IMR-90 (cell line): ENCODE results near the gene RCAN2. TPM values are rescaled to one million over a fixed set of nuclear protein-coding genes. Genes with fewer than 3 reads are reported as not detected.
A peak's percentile ranks its signal among the peaks of the same experiment; 100 is the strongest.

ENCODE experiments used
- ATAC-seq: fragments of 200-7000 bp; cut with Tn5 transposase; 2 replicates; pipeline ENCODE4 v1.9.1; 2020; ENCODE audit warnings: low read depth, mild to moderate bottlenecking, moderate library complexity
- BruUV-seq: library from RNA; stranded (reverse); fragments of 400-500 nt; replicated peaks from 2 replicates; lab custom pipeline; 2021; lab: Mats Ljungman, UMichigan
- CTCF ChIA-PET: fragments of 300-600 bp; formaldehyde crosslinking; extraction: SDS; loops from one replicate; lab custom pipeline; 2021; ENCODE audit warnings: antibody characterized with exemption; lab: Yijun Ruan, JAX
- POLR2A ChIA-PET: fragments of 300-600 bp; sonication (Branson Sonifier 250); formaldehyde crosslinking; loops from one replicate; lab custom pipeline; 2022; ENCODE audit warnings: antibody characterized with exemption; ENCODE audit not compliant: unreplicated experiment; lab: Charles Lee
- DNase-seq: peaks from one replicate; pipeline ENCODE4 v3.0.0; 2013
- H2AFZ ChIP-seq: replicated peaks from 2 replicates; pipeline ENCODE3; 2013; ENCODE audit warnings: low read length, mild to moderate bottlenecking; ENCODE audit not compliant: poor library complexity
- H2AK5ac ChIP-seq: 2 replicates; pipeline ENCODE4 v1.6.1; 2013; ENCODE audit warnings: low read depth, low read length, inconsistent platforms
- H2AK9ac ChIP-seq: replicated peaks from 2 replicates; pipeline ENCODE3; 2013; ENCODE audit warnings: mild to moderate bottlenecking, low read depth, low read length, moderate library complexity; ENCODE audit not compliant: poor library complexity
- H2BK120ac ChIP-seq: 2 replicates; pipeline ENCODE4 v1.6.1; 2013; ENCODE audit warnings: low read depth, low read length, inconsistent platforms
- H2BK15ac ChIP-seq: 3 replicates; pipeline ENCODE4 v1.6.1; 2013; ENCODE audit warnings: low read depth, low read length, inconsistent platforms
- H2BK20ac ChIP-seq: 2 replicates; pipeline ENCODE4 v1.6.1; 2013; ENCODE audit warnings: low read depth, mild to moderate bottlenecking, inconsistent platforms, low read length, moderate library complexity
- H2BK5ac ChIP-seq: 2 replicates; pipeline ENCODE4 v1.6.1; 2013; ENCODE audit warnings: mild to moderate bottlenecking, low read depth, low read length, inconsistent platforms; ENCODE audit not compliant: poor library complexity, severe bottlenecking
- H3K14ac ChIP-seq: replicated peaks from 2 replicates; pipeline ENCODE4 v1.6.1; 2013; ENCODE audit warnings: low read depth, low read length, inconsistent platforms
- H3K18ac ChIP-seq: 2 replicates; pipeline ENCODE4 v1.6.1; 2013; ENCODE audit warnings: low read depth, low read length, control low read depth
- H3K23ac ChIP-seq: 2 replicates; pipeline ENCODE4 v1.6.1; 2013; ENCODE audit warnings: low read depth, low read length, inconsistent platforms
- H3K27ac ChIP-seq: 2 replicates; pipeline ENCODE4 v1.5.1; 2013; ENCODE audit warnings: mild to moderate bottlenecking, control low read depth, low read length; ENCODE audit not compliant: insufficient read depth
- H3K27me3 ChIP-seq: 2 replicates; pipeline ENCODE4 v1.6.1; 2013; ENCODE audit warnings: low read length; ENCODE audit not compliant: control insufficient read depth, insufficient read depth
- H3K36me3 ChIP-seq: 2 replicates; pipeline ENCODE4 v1.6.1; 2013; ENCODE audit warnings: low read length, mixed read lengths; ENCODE audit not compliant: control insufficient read depth, insufficient read depth
- H3K4ac ChIP-seq: 2 replicates; pipeline ENCODE4 v1.6.1; 2013; ENCODE audit warnings: low read depth, low read length, inconsistent platforms
- H3K4me1 ChIP-seq: 2 replicates; pipeline ENCODE4 v1.6.1; 2013; ENCODE audit warnings: low read length, mixed read lengths; ENCODE audit not compliant: control insufficient read depth, insufficient read depth
- H3K4me2 ChIP-seq: 2 replicates; pipeline ENCODE4 v1.6.1; 2013; ENCODE audit warnings: low read depth, mild to moderate bottlenecking, control low read depth, low read length, moderate library complexity
- H3K4me3 ChIP-seq: 2 replicates; pipeline ENCODE4 v1.5.1; 2013; ENCODE audit warnings: low read depth, mild to moderate bottlenecking, control low read depth, low read length, moderate library complexity; ENCODE audit not compliant: insufficient read depth
- H3K56ac ChIP-seq: 2 replicates; pipeline ENCODE4 v1.6.1; 2013; ENCODE audit warnings: low read length, inconsistent platforms; ENCODE audit not compliant: insufficient read depth; ENCODE audit errors: extremely low read depth
- H3K79me1 ChIP-seq, 2 experiments: 2 replicates each; pipeline ENCODE4 v1.6.1; 2013; ENCODE audit warnings: low read length in 2 of 2, inconsistent platforms in 1 of 2, low read depth in 1 of 2
- H3K9ac ChIP-seq: 2 replicates; pipeline ENCODE4 v1.6.1; 2013; ENCODE audit warnings: low read depth, low read length, control low read depth
- H3K9me1 ChIP-seq: 2 replicates; pipeline ENCODE4 v1.6.1; 2013; ENCODE audit warnings: low read length, inconsistent platforms; ENCODE audit not compliant: insufficient read depth
- H3K9me3 ChIP-seq: 2 replicates; pipeline ENCODE4 v1.6.1; 2013; ENCODE audit warnings: low read length; ENCODE audit not compliant: control insufficient read depth, insufficient read depth
- H4K20me1 ChIP-seq: 2 replicates; pipeline ENCODE4 v1.6.1; 2013; ENCODE audit warnings: low read length, inconsistent platforms; ENCODE audit not compliant: insufficient read depth
- H4K5ac ChIP-seq: 2 replicates; pipeline ENCODE4 v1.6.1; 2013; ENCODE audit warnings: mild to moderate bottlenecking, low read depth, low read length, control low read depth
- H4K8ac ChIP-seq, 2 experiments: 2 replicates each; pipeline ENCODE4 v1.6.1; 2013; ENCODE audit warnings: low read depth in 2 of 2, low read length in 2 of 2, control low read depth in 1 of 2, inconsistent platforms in 1 of 2
- H4K91ac ChIP-seq: 2 replicates; pipeline ENCODE4 v1.6.1; 2013; ENCODE audit warnings: low read depth, low read length, inconsistent platforms; ENCODE audit not compliant: insufficient read depth
- CEBPB ChIP-seq: IDR thresholded peaks from 2 replicates; pipeline ENCODE4 v1.6.1; 2012; ENCODE audit warnings: low read depth, low read length, improper control_type of control experiment
- CHD1 ChIP-seq: IDR thresholded peaks from 2 replicates; pipeline ENCODE4 v1.6.1; 2012; ENCODE audit warnings: low read depth, low read length, improper control_type of control experiment
- RFX5 ChIP-seq: IDR thresholded peaks from 2 replicates; pipeline ENCODE4 v1.8.0; 2012; ENCODE audit warnings: low read depth, mild to moderate bottlenecking, low read length, moderate library complexity
- SMC3 ChIP-seq: fragments of 150-350 bp; IDR thresholded peaks from 2 replicates; pipeline ENCODE4 v1.6.1; 2016; ENCODE audit warnings: low read depth, mild to moderate bottlenecking, antibody characterized with exemption, low read length, moderate library complexity
- WGBS, 2 experiments: methylation state at CpG; one replicate each; pipeline versions ENCODE4 v1.1.5 to v1.1.7; 2013; ENCODE audit warnings: missing lambda C conversion rate in 2 of 2; ENCODE audit not compliant: insufficient read length in 1 of 2; ENCODE audit errors: extremely low coverage in 2 of 2; 5-methylcytosine and 5-hydroxymethylcytosine counted together
- dilution Hi-C: fragments of 300-500 bp; cut with HindIII; formaldehyde crosslinking; loops from one replicate; pipeline ENCODE4 v1.14.3; 2018; ENCODE audit warnings: low sequenced_read_pairs; ENCODE audit not compliant: unreplicated experiment
- in situ Hi-C: fragments of 300-500 bp; cut with MboI; formaldehyde crosslinking; loops from 3 replicates; pipeline ENCODE4 v1.14.3; 2019; ENCODE audit warnings: low sequenced_read_pairs, inconsistent platforms, mixed read lengths
- intact Hi-C: fragments of 100-400 bp; cut with micrococcal nuclease; formaldehyde crosslinking; loops from 2 replicates; pipeline ENCODE4 v1.10.0; 2022
- polyA plus RNA-seq, 3 experiments: library from polyadenylated mRNA; depleted of rRNA; stranded (reverse); fragments of >200 nt; gene quantifications; 2 replicates each; pipeline ENCODE4 v1.2.3, GENCODE V29; 2012; ENCODE audit warnings: low replicate concordance in 1 of 3
- total RNA-seq: library from RNA; depleted of rRNA; stranded (reverse); fragments of >200 nt; gene quantifications from 2 replicates; pipeline ENCODE4 v1.2.3, GENCODE V29; 2012

The RCAN2 gene
- total and polyA plus RNA-seq, 2 of the 4 experiments (the other 2 are of a cell fraction): 1.3 to 1.8 TPM

- CTCF ChIA-PET: interaction anchor here (0.6 kb wide), 1 partner anchor 333 kb away, joined by 3 read pairs; no protein-coding TSS in a partner anchor
- H2AFZ ChIP-seq: no peak overlapping the region
These were observed 243.1 kb downstream of the RCAN2 start for GRCh38 chr6:46248143-46248542.

More at GRCh38 chr6:46248143-46248542, 243.1 kb downstream of the RCAN2 start:
- H3K4ac ChIP-seq: no peak overlapping the region
- no peaks in the 10 kb centered on the region for H4K20me1 ChIP-seq
- no peak overlapping the region for H2BK5ac ChIP-seq
- H3K4me1 ChIP-seq: no peaks in the 10 kb centered on the region
- no peak overlapping the region for H2BK120ac ChIP-seq
- no peak overlapping the region for H2BK15ac ChIP-seq
- no peak overlapping the region for H4K5ac ChIP-seq
- no peak overlapping the region for H2AK5ac ChIP-seq
- no peak overlapping the region for H3K56ac ChIP-seq
- TF ChIP-seq CHD1 (no peak), CEBPB (0 out of 2 replicates have a peak, but pooled peaks have one; percentile 15), SMC3 (no peak), RFX5 (no peak)
- H4K91ac ChIP-seq: no peak overlapping the region
- no peaks in the 10 kb centered on the region for H3K9me1 ChIP-seq
- ATAC-seq (no peak), DNase-seq (no peak)
- intact Hi-C loops: no loop called here
- no peaks in the 10 kb centered on the region for H3K27me3 ChIP-seq
- no peak overlapping the region for H2BK20ac ChIP-seq
- POLR2A ChIA-PET: no interaction called here
- no peak overlapping the region for H3K18ac ChIP-seq
- H3K23ac ChIP-seq: no peak overlapping the region
- no peak overlapping the region for H3K27ac ChIP-seq
- no CpG with 5 or more reads among the region's 2 CpGs for WGBS, 2 experiments
- no peak overlapping the region for H4K8ac ChIP-seq
- H3K14ac ChIP-seq: no peak overlapping the region
- no peak overlapping the region for H3K4me3 ChIP-seq
- no peaks in the 10 kb centered on the region for H3K79me1 ChIP-seq
- no peaks in the 10 kb centered on the region for H3K9me3 ChIP-seq
- no peak overlapping the region for H2AK9ac ChIP-seq
- in situ Hi-C loops: no loop called here
- no peak overlapping the region for H3K9ac ChIP-seq
- H3K4me2 ChIP-seq: no peak overlapping the region
- no peaks in the 10 kb centered on the region for H3K36me3 ChIP-seq
- dilution Hi-C loops: no loop called here
- no TSS peak for BruUV-seq
